ENCODE measurements around the gene PTH2.

DNA sequence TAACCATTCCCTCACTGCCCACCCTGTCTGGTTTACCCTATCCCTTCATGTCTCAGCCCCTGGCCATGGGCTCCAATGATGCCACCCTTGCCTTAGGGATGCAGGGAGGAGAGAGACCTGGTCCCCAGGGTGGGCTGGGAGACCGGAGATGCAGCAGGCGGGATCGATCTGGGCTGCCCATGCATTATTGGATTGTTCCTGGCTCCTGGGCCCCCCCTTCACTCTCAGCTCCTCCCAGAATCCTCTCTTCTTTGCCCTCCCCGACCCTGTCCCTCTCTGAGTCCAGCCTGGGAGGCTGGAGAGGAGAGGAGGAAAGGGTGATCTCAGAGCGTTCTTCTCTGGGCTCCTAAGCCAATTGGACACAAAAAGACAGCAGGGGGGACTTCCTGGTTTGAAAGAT, 29.4 kb downstream of the PTH2 start:
- TF ChIP-seq, protein P1, sequence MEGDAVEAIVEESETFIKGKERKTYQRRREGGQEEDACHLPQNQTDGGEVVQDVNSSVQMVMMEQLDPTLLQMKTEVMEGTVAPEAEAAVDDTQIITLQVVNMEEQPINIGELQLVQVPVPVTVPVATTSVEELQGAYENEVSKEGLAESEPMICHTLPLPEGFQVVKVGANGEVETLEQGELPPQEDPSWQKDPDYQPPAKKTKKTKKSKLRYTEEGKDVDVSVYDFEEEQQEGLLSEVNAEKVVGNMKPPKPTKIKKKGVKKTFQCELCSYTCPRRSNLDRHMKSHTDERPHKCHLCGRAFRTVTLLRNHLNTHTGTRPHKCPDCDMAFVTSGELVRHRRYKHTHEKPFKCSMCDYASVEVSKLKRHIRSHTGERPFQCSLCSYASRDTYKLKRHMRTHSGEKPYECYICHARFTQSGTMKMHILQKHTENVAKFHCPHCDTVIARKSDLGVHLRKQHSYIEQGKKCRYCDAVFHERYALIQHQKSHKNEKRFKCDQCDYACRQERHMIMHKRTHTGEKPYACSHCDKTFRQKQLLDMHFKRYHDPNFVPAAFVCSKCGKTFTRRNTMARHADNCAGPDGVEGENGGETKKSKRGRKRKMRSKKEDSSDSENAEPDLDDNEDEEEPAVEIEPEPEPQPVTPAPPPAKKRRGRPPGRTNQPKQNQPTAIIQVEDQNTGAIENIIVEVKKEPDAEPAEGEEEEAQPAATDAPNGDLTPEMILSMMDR (optimal IDR thresholded peaks at IDR 0.05 in 1 of 3, IDR thresholded peaks at IDR 0.05 in 1 of 3, conservative IDR thresholded peaks at IDR 0.05 in 1 of 3; ENCODE audit: extremely low read depth in 1 of 3, insufficient read depth in 2 of 3, low read length in 3 of 3), result no peak
- TF ChIP-seq EZH2 (IDR thresholded peaks at IDR 0.05; ENCODE audit: low read length), result no peak

Data from keratinocyte (primary cell).